HepG2 (cell line): Measurements from ENCODE around the gene IVD. TPM values are rescaled to one million over a fixed set of nuclear protein-coding genes. Genes with fewer than 3 reads are reported as not detected.

Source experiments
- ATAC-seq: fragments of 200-7000 bp; cut with Tn5 transposase; 3 replicates; pipeline ENCODE4 v1.9.1; 2020; ENCODE audit warnings: mild to moderate bottlenecking, moderate library complexity
- BruUV-seq: library from RNA; stranded (reverse); fragments of 400-500 nt; replicated peaks from 2 replicates; lab custom pipeline; 2021; lab: Mats Ljungman, UMichigan
- CTCF ChIA-PET: fragments of 300-600 bp; formaldehyde crosslinking; extraction: SDS; loops from one replicate; lab custom pipeline; 2021; ENCODE audit warnings: low total read pairs, inconsistent platforms, low intra/inter-chr PET ratio; lab: Yijun Ruan, JAX
- POLR2A ChIA-PET: fragments of 350-600 bp; sonication (Branson Sonifier 250); formaldehyde crosslinking; loops from one replicate; lab custom pipeline; 2020; ENCODE audit warnings: antibody characterized with exemption, inconsistent platforms; lab: Yijun Ruan, JAX
- DNase-seq: peaks from one replicate; pipeline ENCODE4 v3.0.0-alpha.2; 2015; ENCODE audit warnings: low spot score
- FAIRE-seq: peaks from 3 replicates; lab custom pipeline; 2011; peaks lifted over from hg19 to GRCh38; lab: Jason Lieb, UNC
- H2AFZ ChIP-seq: one replicate; pipeline ENCODE4 v1.6.1; 2011; ENCODE audit warnings: low read length, inconsistent platforms
- H3K27ac ChIP-seq: fragments of 300-600 bp; 3 replicates; pipeline ENCODE4 v1.8.0; 2011; ENCODE audit warnings: mixed run types, mild to moderate bottlenecking, mixed read lengths, low read length, inconsistent platforms; ENCODE audit not compliant: insufficient read depth; ENCODE audit errors: extremely low read length
- H3K27me3 ChIP-seq, 2 experiments: fragments of 200-600 bp in 1 of 2; 2 replicates in 1 of 2; 3 replicates in 1 of 2; pipeline versions ENCODE4 v1.6.0 to v1.8.0; 2011; ENCODE audit warnings: low read length in 2 of 2, mild to moderate bottlenecking in 2 of 2, moderate library complexity in 2 of 2, inconsistent platforms in 1 of 2; ENCODE audit not compliant: insufficient read depth in 2 of 2, control insufficient read depth in 1 of 2
- H3K36me3 ChIP-seq, 2 experiments: fragments of 200-600 bp in 1 of 2; replicated peaks in 1 of 2; 2 replicates in 1 of 2; 3 replicates in 1 of 2; pipeline versions ENCODE4 v1.5.1 to v1.8.0; 2011; ENCODE audit warnings: low read length in 2 of 2, inconsistent platforms in 1 of 2; ENCODE audit not compliant: insufficient read depth in 2 of 2, control insufficient read depth in 1 of 2
- H3K4me1 ChIP-seq: 2 replicates; pipeline ENCODE4 v1.5.1; 2012; ENCODE audit warnings: low read length, inconsistent platforms; ENCODE audit not compliant: insufficient read depth
- H3K4me2 ChIP-seq: 2 replicates; pipeline ENCODE4 v1.6.0; 2011; ENCODE audit warnings: low read depth, low read length, inconsistent platforms
- H3K4me3 ChIP-seq, 3 experiments: fragments of 200-600 bp in 1 of 3; sonication (generic), shearing (Covaris generic) in 1 of 3; replicated peaks in 1 of 3; 2 replicates each; pipeline ENCODE4 v1.5.1; 2011 to 2016; ENCODE audit warnings: low read length in 3 of 3, inconsistent platforms in 2 of 3, low read depth in 2 of 3, mild to moderate bottlenecking in 2 of 3, control low read depth in 1 of 3, mixed read lengths in 1 of 3; ENCODE audit not compliant: insufficient read depth in 1 of 3
- H3K79me2 ChIP-seq: one replicate; pipeline ENCODE4 v1.6.1; 2011; ENCODE audit warnings: low read length, inconsistent platforms; ENCODE audit not compliant: insufficient read depth
- H3K9ac ChIP-seq: 2 replicates; pipeline ENCODE4 v1.6.0; 2011; ENCODE audit warnings: mild to moderate bottlenecking, low read depth, low read length, inconsistent platforms; ENCODE audit not compliant: insufficient read depth
- H3K9me3 ChIP-seq: 2 replicates; pipeline ENCODE4 v1.5.1; 2012; ENCODE audit warnings: mild to moderate bottlenecking, low read length
- H4K20me1 ChIP-seq: 2 replicates; pipeline ENCODE4 v1.6.0; 2011; ENCODE audit warnings: inconsistent platforms, mild to moderate bottlenecking, low read length, moderate library complexity; ENCODE audit not compliant: insufficient read depth
- ATM ChIP-seq: fragments of 450-650 bp; IDR thresholded peaks from 2 replicates; pipeline ENCODE4 v1.7.1; 2017; ENCODE audit warnings: mild to moderate bottlenecking, borderline replicate concordance
- FOSL2 ChIP-seq: sonication (generic); formaldehyde crosslinking; IDR thresholded peaks from 2 replicates; pipeline ENCODE4 v1.4.0; 2020; ENCODE audit warnings: missing genetic modification reagents
- HMG20B ChIP-seq: conservative IDR thresholded peaks from 2 replicates; pipeline ENCODE4 v1.6.1; 2016; ENCODE audit warnings: missing genetic modification reagents, missing compliant biosample characterization
- IRF1 ChIP-seq: sonication (generic); formaldehyde crosslinking; IDR thresholded peaks from 2 replicates; pipeline ENCODE4 v1.4.0; 2020; ENCODE audit warnings: low read depth, mild to moderate bottlenecking, missing genetic modification reagents
- MTA1 ChIP-seq: sonication (generic); formaldehyde crosslinking; IDR thresholded peaks from 2 replicates; pipeline ENCODE4 v1.4.0; 2020; ENCODE audit warnings: missing genetic modification reagents, mild to moderate bottlenecking, borderline replicate concordance
- MXD3 ChIP-seq: IDR thresholded peaks from 2 replicates; pipeline ENCODE4 v1.6.1; 2016; ENCODE audit warnings: mild to moderate bottlenecking, missing biosample characterization, missing genetic modification reagents
- NFE2L1 ChIP-seq: sonication (generic); formaldehyde crosslinking; IDR thresholded peaks from 2 replicates; pipeline ENCODE4 v1.4.0; 2020; ENCODE audit warnings: missing genetic modification reagents, mild to moderate bottlenecking, borderline replicate concordance
- PHF8 ChIP-seq: sonication (generic); formaldehyde crosslinking; IDR thresholded peaks from 2 replicates; pipeline ENCODE4 v1.5.0; 2020; ENCODE audit warnings: missing genetic modification reagents
- SSRP1 ChIP-seq: IDR thresholded peaks from 2 replicates; pipeline ENCODE4 v1.6.1; 2016; ENCODE audit warnings: control low read depth
- TFE3 ChIP-seq: IDR thresholded peaks from 2 replicates; pipeline ENCODE4 v1.6.1; 2016
- TGIF2 ChIP-seq: IDR thresholded peaks from 2 replicates; pipeline ENCODE4 v1.6.1; 2016; ENCODE audit warnings: control low read depth, missing compliant biosample characterization
- ZFP37 ChIP-seq: sonication (generic); formaldehyde crosslinking; IDR thresholded peaks from 2 replicates; pipeline ENCODE4 v1.4.0; 2020; ENCODE audit warnings: missing genetic modification reagents, borderline replicate concordance
- ZFY ChIP-seq: sonication (generic); formaldehyde crosslinking; IDR thresholded peaks from 2 replicates; pipeline ENCODE4 v1.4.0; 2020; ENCODE audit warnings: missing genetic modification reagents
- ZNF10 ChIP-seq: sonication (generic); formaldehyde crosslinking; IDR thresholded peaks from 2 replicates; pipeline ENCODE4 v1.4.0; 2020; ENCODE audit warnings: mild to moderate bottlenecking, low read depth, missing genetic modification reagents, borderline replicate concordance
- ZNF282 ChIP-seq: fragments of 450-650 bp; IDR thresholded peaks from 2 replicates; pipeline ENCODE4 v1.6.1; 2018; ENCODE audit not compliant: partially characterized antibody
- ZNF446 ChIP-seq: sonication (generic); formaldehyde crosslinking; IDR thresholded peaks from 2 replicates; pipeline ENCODE4 v1.5.0; 2020; ENCODE audit warnings: mild to moderate bottlenecking, missing genetic modification reagents
- ZNF563 ChIP-seq: sonication (generic); formaldehyde crosslinking; IDR thresholded peaks from 2 replicates; pipeline ENCODE4 v1.8.0; 2022; ENCODE audit warnings: mild to moderate bottlenecking, moderate library complexity, missing genetic modification reagents
- ZNF777 ChIP-seq: sonication (generic); formaldehyde crosslinking; IDR thresholded peaks from 2 replicates; pipeline ENCODE4 v1.4.0; 2020; ENCODE audit warnings: missing genetic modification reagents
- ZSCAN25 ChIP-seq: sonication (generic); formaldehyde crosslinking; IDR thresholded peaks from 2 replicates; pipeline ENCODE4 v1.8.0; 2022; ENCODE audit warnings: mild to moderate bottlenecking, missing genetic modification reagents
- WGBS: methylation state at CpG from one replicate; pipeline ENCODE4 v1.1.6; 2017; ENCODE audit warnings: low lambda C conversion rate; 5-methylcytosine and 5-hydroxymethylcytosine counted together
- in situ Hi-C: cut with HindIII; loops from 2 replicates; pipeline ENCODE4 v1.10.0; 2017; ENCODE audit warnings: low pct_unique_long_range_greater_than_20kb; ENCODE audit not compliant: extremely low pct_ligation_motif_present
- intact Hi-C: fragments of 100-400 bp; cut with micrococcal nuclease; formaldehyde crosslinking; loops from one replicate; pipeline ENCODE4 v1.10.0; 2022; ENCODE audit not compliant: unreplicated experiment
- polyA plus RNA-seq, 8 experiments: library from polyadenylated mRNA; depleted of rRNA in 3 of 8; stranded (reverse) in 7 of 8; unstranded in 1 of 8; fragments of >200 nt; fragmentation: Illumina TruSeq in 4 of 8; extraction: Trizol in 4 of 8; gene quantifications; 2 replicates each; pipeline versions ENCODE4 v1.2.1 to v1.2.3, GENCODE V29; 2011 to 2016; ENCODE audit warnings: low read depth in 4 of 8, missing spikeins in 1 of 8, mixed read lengths in 1 of 8; ENCODE audit not compliant: insufficient read depth in 1 of 8
- total RNA-seq, 5 experiments: library from RNA; depleted of rRNA; stranded (reverse); fragments of >200 nt; fragmentation: Illumina TruSeq; extraction: Trizol; gene quantifications; 2 replicates each; pipeline ENCODE4 v1.2.3, GENCODE V29; 2016; ENCODE audit warnings: low read depth in 1 of 5

Gene IVD
- total and polyA plus RNA-seq, 2 of the 13 experiments (the other 11 are each of a cell fraction or from before 2014, with no cell fraction given): 48.0 to 53.9 TPM

- TF ChIP-seq ZNF446 (CRISPR knock-in tag) (no peak), ZNF282 (no peak), SSRP1 (CRISPR knock-in tag) (no peak), ATM (no peak), ZNF777 (peak; percentile 68), TFE3 (no peak), FOSL2 (CRISPR knock-in tag) (no peak), ZNF10 (no peak)
Measured at GRCh38 chr15:40440743-40441564, 35.4 kb downstream of the IVD start, which contains the start of gene BAHD1 (continued).

GRCh38 chr15:40441565-40442531 lies 36.3 kb downstream of the IVD start:
- POLR2A ChIA-PET: interaction anchor here (1.3 kb wide), 1 partner anchor 29 kb away, joined by 3 read pairs; the partner anchor contains the start of gene CHST14
- WGBS: under 1% methylated on average over 29 of the region's 119 CpGs
- peak overlapping the region; percentile 69 to 88 (median 81) for H3K4me3 ChIP-seq
- TF ChIP-seq PHF8 (peak; percentile 57), IRF1 (no peak), ZFY (peak; percentile 36), NFE2L1 (CRISPR knock-in tag) (no peak), ZSCAN25 (CRISPR knock-in tag) (0 out of 2 replicates have a peak, but pooled peaks have one; percentile 42), TGIF2 (peak; percentile 25; the same call in 1 of the 2 replicates), MTA1 (peak; percentile 53; the same call in 1 of the 2 replicates), ZFP37 (CRISPR knock-in tag) (0 out of 2 replicates have a peak, but pooled peaks have one; percentile 23), ZNF563 (peak; percentile 61; the same call in 1 of the 2 replicates), HMG20B (CRISPR knock-in tag) (no peak), MXD3 (0 out of 2 replicates have a peak, but pooled peaks have one; percentile 44)

More at GRCh38 chr15:40441565-40442531, 36.3 kb downstream of the IVD start:
- Histone ChIP-seq H3K9me3 (no peaks in the 10 kb centered on the region), H3K27me3 (peaks cover 2 to 32% of the 10 kb centered on the region in 2 experiments; a peak in 4 of 5 replicates), H3K79me2 (peaks cover 44% of the 10 kb centered on the region), H3K27ac (peak overlapping the region; percentile 57), H3K36me3 (no peaks in the 10 kb centered on the region; a peak in 1 of 5 replicates), H3K4me1 (peaks cover 55% of the 10 kb centered on the region), H3K9ac (peak overlapping the region; percentile 82), H2AFZ (no peak overlapping the region), H3K4me2 (peak overlapping the region; percentile 70), H4K20me1 (peaks cover 12% of the 10 kb centered on the region; the same call in 1 of the 2 replicates)
- intact Hi-C loops (loop anchor here (5.0 kb wide), 1 partner anchor 65 kb away; no protein-coding TSS in a partner anchor), in situ Hi-C loops (loop anchor here (5.0 kb wide), 1 partner anchor 70 kb away; no protein-coding TSS in a partner anchor)
- FAIRE-seq (no peak), ATAC-seq (peak; percentile 56), DNase-seq (no peak)
- CTCF ChIA-PET: interaction anchor here (1.1 to 1.2 kb wide), 2 partner anchors 65 to 77 kb away, joined by 4 read pairs; no protein-coding TSS in a partner anchor
- no TSS peak for BruUV-seq
